Ammon's horn (tissue), 1 donor: Measurements from ENCODE around the gene TMEM144.
"Not testable (repeated sequence)": the region's sequence is repeated elsewhere in the genome, so short reads cannot be mapped to it uniquely, and the experiment has no call there.

Experiments used
- DNase-seq: peaks from one replicate; pipeline ENCODE4 v3.0.0-alpha.2; 2016; ENCODE audit warnings: low spot score

Gene TMEM144

GRCh38 chr4:158236304-158237030 lies 26.2 kb downstream of the TMEM144 start:
- peak; percentile 85 for DNase-seq

- peak; percentile 91 for DNase-seq
Measured at GRCh38 chr4:158238575-158238974, 28.3 kb downstream of the TMEM144 start.

- DNase-seq, result no peak
Measured at GRCh38 chr4:158239196-158239595, 28.9 kb downstream of the TMEM144 start.

GRCh38 chr4:158243071-158243470 lies 32.8 kb downstream of the TMEM144 start:
- no peak for DNase-seq

- peak; percentile 65 for DNase-seq
Measured at GRCh38 chr4:158250321-158250720, 40.0 kb downstream of the TMEM144 start.

GRCh38 chr4:158253350-158253980 lies 43.2 kb downstream of the TMEM144 start:
- DNase-seq, result peak; percentile 91

GRCh38 chr4:158254292-158254691 lies 44.0 kb downstream of the TMEM144 start:
- DNase-seq, result no peak

- peak; percentile 78 for DNase-seq
Measured at GRCh38 chr4:158255727-158256324, 45.5 kb downstream of the TMEM144 start.

- no peak for DNase-seq
Measured at GRCh38 chr4:158259955-158260575, 49.8 kb downstream of the TMEM144 start.

GRCh38 chr4:158261480-158261879 lies 51.2 kb downstream of the TMEM144 start:
- DNase-seq, result no peak

GRCh38 chr4:158268553-158268952 lies 58.3 kb downstream of the TMEM144 start:
- no peak for DNase-seq

- no peak for DNase-seq
Measured at GRCh38 chr4:158274636-158275035, 64.3 kb downstream of the TMEM144 start.

- DNase-seq, result no peak
Measured at GRCh38 chr4:158277558-158277957, 67.3 kb downstream of the TMEM144 start.

- DNase-seq, result not testable (repeated sequence)
Measured at GRCh38 chr4:158279052-158279451, 68.8 kb downstream of the TMEM144 start.

- DNase-seq, result no peak
Measured at GRCh38 chr4:158280856-158281255, 70.6 kb downstream of the TMEM144 start.

- DNase-seq, result no peak
Measured at GRCh38 chr4:158282252-158282651, 72.0 kb downstream of the TMEM144 start.

GRCh38 chr4:158285429-158286216 lies 75.3 kb downstream of the TMEM144 start:
- DNase-seq, result no peak

GRCh38 chr4:158290912-158291311 lies 80.6 kb downstream of the TMEM144 start:
- DNase-seq, result no peak

GRCh38 chr4:158291334-158292055 lies 81.2 kb downstream of the TMEM144 start:
- no peak for DNase-seq

GRCh38 chr4:158292156-158292555 lies 81.9 kb downstream of the TMEM144 start:
- no peak for DNase-seq

- DNase-seq, result no peak
Measured at GRCh38 chr4:158295053-158295452, 84.8 kb downstream of the TMEM144 start.
